HCT116 (cell line): ENCODE results near the gene PRAF2. TPM values are rescaled to one million over a fixed set of nuclear protein-coding genes. Genes with fewer than 3 reads are reported as not detected.

Experiments used
- ATAC-seq: fragments of 200-7000 bp; cut with Tn5 transposase; 2 replicates; pipeline ENCODE4 v1.9.1; 2020; ENCODE audit warnings: mild to moderate bottlenecking, moderate library complexity
- BruUV-seq: library from RNA; stranded (reverse); fragments of 400-500 nt; replicated peaks from 2 replicates; lab custom pipeline; 2021; lab: Mats Ljungman, UMichigan
- CTCF ChIA-PET: fragments of 300-600 bp; sonication (Branson Sonifier 250); formaldehyde crosslinking; loops from one replicate; lab custom pipeline; 2021; ENCODE audit warnings: antibody characterized with exemption; lab: Charles Lee
- POLR2A ChIA-PET: fragments of 300-600, 350-600 bp; sonication (Branson Sonifier 250); formaldehyde crosslinking; loops from one replicate; lab custom pipeline; 2021; ENCODE audit warnings: antibody characterized with exemption; lab: Charles Lee
- RAD21 ChIA-PET, 2 experiments: fragments of 300-600 bp; sonication (Branson Sonifier 250); formaldehyde crosslinking; loops; one replicate each; lab custom pipeline; 2023; ENCODE audit warnings: low total read pairs in 2 of 2; ENCODE audit not compliant: uncharacterized antibody in 2 of 2, unreplicated experiment in 2 of 2, low non-redundant PET in 1 of 2; lab: Charles Lee
- DNase-seq: peaks from one replicate; pipeline ENCODE4 v3.0.0-alpha.2; 2010; ENCODE audit warnings: low read depth, low spot score
- H2AFZ ChIP-seq: fragments of 200-600 bp; shearing (Covaris generic), sonication (generic); 2 replicates; pipeline ENCODE4 v1.6.1; 2017; ENCODE audit warnings: low read depth, mixed run types, mixed read lengths, antibody characterized with exemption, low read length; ENCODE audit not compliant: poor library complexity, severe bottlenecking
- H3K27ac ChIP-seq: 2 replicates; pipeline ENCODE4 v1.5.1; 2012; ENCODE audit warnings: low read depth, low read length
- H3K27me3 ChIP-seq: fragments of 200-600 bp; sonication (generic); 2 replicates; pipeline ENCODE4 v1.6.1; 2016; ENCODE audit warnings: mixed run types, low read length, mixed read lengths; ENCODE audit not compliant: insufficient read depth
- H3K36me3 ChIP-seq, 2 experiments: fragments of 200-500 bp in 1 of 2; fragments of 200-600 bp in 1 of 2; sonication (Bioruptor generic) in 1 of 2; sonication (generic) in 1 of 2; 2 replicates each; pipeline versions ENCODE4 v1.5.1 to v1.6.1; 2014 to 2016; ENCODE audit warnings: low read length in 2 of 2, inconsistent platforms in 1 of 2, mixed read lengths in 1 of 2, mixed run types in 1 of 2; ENCODE audit not compliant: insufficient read depth in 2 of 2, control insufficient read depth in 1 of 2
- H3K4me1 ChIP-seq, 2 experiments: fragments of 200-600 bp in 1 of 2; sonication (generic) in 1 of 2; 2 replicates each; pipeline versions ENCODE4 v1.5.1 to v1.6.1; 2012 to 2017; ENCODE audit warnings: low read length in 2 of 2, inconsistent platforms in 1 of 2, mild to moderate bottlenecking in 1 of 2, mixed read lengths in 1 of 2, mixed run types in 1 of 2, moderate library complexity in 1 of 2; ENCODE audit not compliant: insufficient read depth in 2 of 2, control insufficient read depth in 1 of 2
- H3K4me2 ChIP-seq: fragments of 200-600 bp; sonication (generic); 2 replicates; pipeline ENCODE4 v1.6.1; 2017; ENCODE audit warnings: mixed run types, low read length, mixed read lengths
- H3K4me3 ChIP-seq, 2 experiments: fragments of 200-600 bp in 1 of 2; sonication (generic) in 1 of 2; replicated peaks in 1 of 2; 2 replicates each; pipeline ENCODE4 v1.5.1; 2011 to 2016; ENCODE audit warnings: low read length in 2 of 2, control low read depth in 1 of 2, low read depth in 1 of 2, mild to moderate bottlenecking in 1 of 2, mixed read lengths in 1 of 2, mixed run types in 1 of 2
- H3K79me2 ChIP-seq: fragments of 200-600 bp; sonication (generic); 2 replicates; pipeline ENCODE4 v1.6.1; 2017; ENCODE audit warnings: mild to moderate bottlenecking, mixed run types, low read length, moderate library complexity, mixed read lengths; ENCODE audit not compliant: insufficient read depth
- H3K9ac ChIP-seq: fragments of 200-600 bp; sonication (generic); 2 replicates; pipeline ENCODE4 v1.6.1; 2016; ENCODE audit warnings: low read length, mixed read lengths
- H3K9me2 ChIP-seq: fragments of 200-600 bp; sonication (generic), shearing (Covaris generic); 2 replicates; pipeline ENCODE4 v1.6.1; 2017; ENCODE audit warnings: mixed run types, mild to moderate bottlenecking, moderate library complexity; ENCODE audit not compliant: insufficient read depth
- H3K9me3 ChIP-seq, 2 experiments: fragments of 200-500 bp in 1 of 2; fragments of 200-600 bp in 1 of 2; sonication (Bioruptor generic) in 1 of 2; sonication (generic) in 1 of 2; 2 replicates each; pipeline ENCODE4 v1.6.1; 2014 to 2017; ENCODE audit warnings: low read length in 2 of 2, mixed read lengths in 2 of 2, inconsistent platforms in 1 of 2, low read depth in 1 of 2, mild to moderate bottlenecking in 1 of 2, mixed run types in 1 of 2, moderate library complexity in 1 of 2; ENCODE audit not compliant: control insufficient read depth in 1 of 2, insufficient read depth in 1 of 2
- H4K20me1 ChIP-seq: fragments of 200-600 bp; sonication (generic), shearing (Covaris generic); 2 replicates; pipeline ENCODE4 v1.6.1; 2017; ENCODE audit warnings: mixed run types, mild to moderate bottlenecking, moderate library complexity; ENCODE audit not compliant: insufficient read depth
- CBX3 ChIP-seq: IDR thresholded peaks from 2 replicates; pipeline ENCODE4 v1.6.1; 2012; ENCODE audit warnings: low read depth
- EGR1 ChIP-seq: IDR thresholded peaks from 2 replicates; pipeline ENCODE4 v1.6.1; 2012; ENCODE audit warnings: low read depth
- FOSL1 ChIP-seq: IDR thresholded peaks from 2 replicates; pipeline ENCODE4 v1.6.1; 2012; ENCODE audit warnings: low read depth
- JUND ChIP-seq: IDR thresholded peaks from 2 replicates; pipeline ENCODE4 v1.6.1; 2012
- POLR2A ChIP-seq: IDR thresholded peaks from 2 replicates; pipeline ENCODE4 v1.7.0; 2011; ENCODE audit warnings: borderline replicate concordance; ENCODE audit not compliant: insufficient read depth, insufficient read length; ENCODE audit errors: extremely low read depth
- POLR2AphosphoS5 ChIP-seq: IDR thresholded peaks from 2 replicates; pipeline ENCODE4 v1.6.1; 2011; ENCODE audit warnings: mild to moderate bottlenecking, low read depth, low read length, moderate library complexity
- RAD21 ChIP-seq: IDR thresholded peaks from 2 replicates; pipeline ENCODE4 v1.6.1; 2012; ENCODE audit warnings: low read depth, mild to moderate bottlenecking
- SIN3A ChIP-seq: IDR thresholded peaks from 2 replicates; pipeline ENCODE4 v1.6.1; 2012; ENCODE audit warnings: low read depth
- ZFX ChIP-seq: fragments of 450-650 bp; IDR thresholded peaks from 2 replicates; pipeline ENCODE4 v1.6.1; 2017
- intact Hi-C: fragments of 100-400 bp; cut with micrococcal nuclease; formaldehyde crosslinking; loops from 2 replicates; pipeline ENCODE4 v1.10.0; 2022
- total RNA-seq: library from RNA; stranded (reverse); gene quantifications from one replicate; pipeline ENCODE4 v1.2.1, GENCODE V29; 2021; ENCODE audit not compliant: unreplicated experiment
- TF ChIP-seq, protein P1 (sequence below): IDR thresholded peaks from 2 replicates; pipeline ENCODE4 v1.6.1; 2012

The PRAF2 gene
- total RNA-seq, 1 experiment from 2014 or later = 18.8 TPM

DNA sequence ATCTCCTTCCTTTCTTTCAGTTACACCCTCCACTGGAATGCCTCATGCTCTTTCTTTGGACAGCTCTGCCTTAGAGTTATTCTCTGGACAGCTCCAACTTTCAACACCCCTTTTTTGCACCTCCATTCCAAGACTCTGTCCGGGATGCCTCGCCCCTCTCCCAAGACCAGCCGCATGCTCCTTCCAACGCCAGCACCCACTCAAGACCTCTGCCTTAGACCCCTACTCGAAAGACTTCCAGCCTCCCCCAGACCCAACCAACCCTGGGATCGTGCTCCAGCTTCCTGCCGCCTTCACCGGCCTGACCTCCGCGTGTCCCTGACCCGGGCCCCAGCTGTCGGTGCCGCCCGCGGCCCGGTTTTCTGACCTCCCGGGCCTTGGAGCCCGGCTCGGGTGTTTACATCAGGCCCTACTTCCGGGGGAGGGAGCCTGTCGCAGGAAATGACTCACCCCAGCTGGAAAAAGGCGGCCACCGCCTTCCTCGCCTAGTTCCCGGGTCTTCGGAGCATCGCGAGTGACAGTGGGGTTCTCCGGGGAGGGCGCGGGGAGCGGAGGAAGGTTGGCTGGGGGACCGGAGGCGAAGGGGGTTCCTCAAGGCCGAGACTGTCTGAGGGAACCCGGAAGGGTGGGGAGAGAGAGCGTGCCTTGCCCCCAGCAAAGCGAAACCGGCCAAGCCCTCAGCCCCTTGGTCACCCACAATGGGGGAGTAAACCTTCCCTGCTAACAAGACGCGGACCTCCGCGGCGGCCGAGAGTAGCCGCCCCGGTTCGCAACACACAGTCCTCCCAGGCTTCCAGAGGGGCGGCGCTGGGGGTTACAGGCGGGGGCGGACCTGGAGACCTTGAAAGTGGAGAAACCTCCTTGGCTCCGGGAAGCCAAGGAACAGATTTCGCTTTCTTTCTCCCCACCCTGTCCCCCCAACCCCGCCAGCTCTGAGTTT is 6.0 kb upstream of the PRAF2 start, which contains the start of gene WDR45:
TSS of gene WDR45 (minus strand) at position 399 of the 940 bp plus-strand sequence. CDS start 1,792 bp downstream, outside the sequence.
- Histone ChIP-seq H3K79me2 (no peaks in the 10 kb centered on the region), H3K9me3 (no peaks in the 10 kb centered on the region), H3K4me3 (peak within 1 kb of the TSS; percentile 68 to 71), H3K27me3 (no peaks in the 10 kb centered on the region), H3K27ac (peak within 1 kb of the TSS; percentile 54), H3K36me3 (no peaks in the 10 kb centered on the region), H3K9ac (peak within 1 kb of the TSS; percentile 63), H3K4me2 (peak within 1 kb of the TSS; percentile 81), H2AFZ (no peak within 1 kb of the TSS), H3K4me1 (peaks cover 0 to 5% of the 10 kb centered on the region in 2 experiments; a peak in 1 of 4 replicates), H3K9me2 (no peaks in the 10 kb centered on the region), H4K20me1 (no peaks in the 10 kb centered on the region)
- CTCF ChIA-PET = no interaction called here
- ATAC-seq (peak; percentile 84), DNase-seq (no peak)
- TF ChIP-seq JUND (no peak), ZFX (peak; percentile 84), POLR2AphosphoS5 (peak; percentile 40; the same call in 1 of the 2 replicates)
- RAD21 ChIA-PET = no interaction called here
- intact Hi-C loops = no loop called here
- POLR2A ChIA-PET = no interaction called here
- TSS peak; percentile 88 for BruUV-seq

DNA sequence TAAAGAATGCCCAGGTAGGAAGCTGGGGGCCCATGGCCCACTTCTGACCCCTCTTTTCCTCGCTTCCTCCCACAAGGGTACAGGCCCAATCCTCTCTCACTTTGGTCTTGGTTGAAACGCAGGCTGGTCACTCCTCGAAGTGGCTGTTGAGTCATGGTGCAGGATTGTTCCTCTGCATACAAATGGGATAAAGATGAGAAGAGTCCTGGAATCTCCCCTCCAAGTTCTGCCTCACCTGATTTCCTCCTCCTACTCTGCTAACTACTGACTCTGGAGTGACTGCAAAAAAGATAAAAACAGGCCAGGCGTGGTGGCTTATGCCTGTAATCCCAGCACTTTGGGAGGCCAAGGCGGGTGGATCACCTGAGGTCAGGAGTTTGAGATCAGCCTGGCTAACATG is 4.1 kb upstream of the PRAF2 start:
- ChIA-PET RAD21 (no interaction called here), POLR2A (interaction anchor here (0.6 kb wide), 1 partner anchor 332 kb away, joined by 6 read pairs; no protein-coding TSS in a partner anchor), CTCF (no interaction called here)
- intact Hi-C loops = no loop called here
- H3K27me3 ChIP-seq = no peaks in the 10 kb centered on the region
- H3K4me2 ChIP-seq = no peak overlapping the region
- BruUV-seq = no TSS peak
- no peak overlapping the region for H3K9ac ChIP-seq
- H3K4me3 ChIP-seq = no peak overlapping the region
- no peak overlapping the region for H3K27ac ChIP-seq
- no peaks in the 10 kb centered on the region for H3K9me2 ChIP-seq
- no peaks in the 10 kb centered on the region for H3K9me3 ChIP-seq
- H2AFZ ChIP-seq = no peak overlapping the region
- TF ChIP-seq POLR2A (no peak), ZFX (no peak), FOSL1 (no peak), SIN3A (no peak), RAD21 (no peak), EGR1 (no peak), CBX3 (no peak), POLR2AphosphoS5 (no peak)
- TF ChIP-seq, protein P1, sequence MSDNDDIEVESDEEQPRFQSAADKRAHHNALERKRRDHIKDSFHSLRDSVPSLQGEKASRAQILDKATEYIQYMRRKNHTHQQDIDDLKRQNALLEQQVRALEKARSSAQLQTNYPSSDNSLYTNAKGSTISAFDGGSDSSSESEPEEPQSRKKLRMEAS = no peak
- ATAC-seq = no peak
- no peaks in the 10 kb centered on the region for H4K20me1 ChIP-seq
- peaks cover 0 to 20% of the 10 kb centered on the region in 2 experiments; a peak in 2 of 4 replicates for H3K4me1 ChIP-seq
- no peaks in the 10 kb centered on the region for H3K36me3 ChIP-seq
- DNase-seq = no peak
- H3K79me2 ChIP-seq = no peaks in the 10 kb centered on the region
